T-helper 9 cell (primary cell): Measurements from ENCODE around the gene DLL1.

Experiments used
- DNase-seq: peaks from one replicate; pipeline ENCODE4 v3.0.0-alpha.2; 2020

Gene DLL1

DNA sequence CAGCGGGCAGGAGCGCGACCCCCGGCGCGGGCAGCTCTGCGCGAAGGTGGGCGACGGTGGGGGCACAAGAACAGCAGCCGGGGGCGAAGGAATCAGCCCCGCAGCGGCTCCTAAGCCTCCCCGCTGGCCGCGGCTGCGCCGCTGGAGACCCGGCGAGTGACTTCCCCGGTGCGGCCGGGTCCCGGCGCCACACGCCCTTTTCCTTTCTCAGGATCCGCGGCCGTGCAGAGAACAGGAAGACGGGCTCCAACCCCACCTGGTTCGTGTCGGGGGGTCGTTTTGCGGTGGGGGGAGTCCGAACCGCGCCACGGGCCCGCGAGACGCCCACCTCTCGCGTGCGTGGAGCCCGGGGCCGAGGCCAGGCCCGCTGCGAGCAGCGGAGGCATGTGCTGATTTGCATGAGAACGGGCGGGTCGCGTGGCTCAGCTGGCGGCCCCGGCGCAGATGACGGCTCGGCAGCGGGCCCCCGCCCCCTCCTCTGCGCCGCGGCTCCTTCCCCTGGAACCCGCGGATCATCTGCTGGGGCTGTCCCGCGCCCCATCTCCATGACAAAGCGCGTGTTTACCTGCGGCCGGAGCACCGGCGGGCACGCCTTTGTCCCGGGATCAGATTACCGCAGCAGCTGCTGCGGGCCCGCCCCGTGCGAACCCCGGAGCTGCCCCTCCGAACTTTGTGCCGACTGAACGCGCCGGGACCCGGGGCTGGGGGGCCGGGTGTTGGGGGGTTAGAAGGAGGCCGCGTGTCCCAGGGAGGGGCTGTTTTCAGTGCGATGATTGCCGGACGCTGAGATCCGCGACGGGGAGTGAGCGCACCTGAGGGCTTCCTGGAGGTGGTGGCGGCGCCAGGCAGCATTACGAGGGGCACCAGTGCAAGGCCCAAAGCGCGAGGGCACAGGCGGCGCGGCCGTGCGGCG, 4.9 kb upstream of the DLL1 start:
- no peak for DNase-seq

DNA sequence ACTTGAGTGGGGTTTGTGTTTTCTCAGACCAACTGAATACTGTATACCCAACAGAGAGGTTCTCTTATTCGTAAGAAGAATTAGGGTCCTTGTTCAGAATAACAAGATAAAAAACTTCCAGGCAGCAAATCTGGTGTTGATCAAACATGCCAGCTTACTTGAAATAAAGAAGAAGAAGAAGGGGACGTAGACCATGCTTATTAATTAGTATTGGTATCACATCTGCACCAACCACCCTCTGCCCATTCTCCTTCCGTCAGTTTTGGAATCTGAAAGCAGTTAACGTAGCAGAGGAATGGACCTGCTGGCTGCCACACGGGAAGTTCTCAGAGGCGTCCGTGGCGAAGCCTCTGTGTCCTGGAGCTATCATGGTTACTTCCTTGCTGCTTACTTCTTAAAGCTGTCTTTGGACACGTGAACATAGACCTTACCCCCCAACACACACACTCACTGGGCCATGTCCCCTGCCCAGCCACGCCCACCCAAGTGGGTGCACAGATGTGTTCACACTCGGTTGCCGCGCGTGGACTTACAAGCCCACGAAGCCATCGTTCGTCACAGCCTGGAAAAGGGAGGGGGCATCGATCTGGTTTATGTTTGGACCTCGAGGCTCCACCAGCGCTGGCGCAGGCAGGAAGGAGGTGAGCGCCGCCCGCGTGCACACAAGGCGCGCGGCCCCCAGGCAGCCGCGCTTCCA, 4.1 kb upstream of the DLL1 start:
- no peak for DNase-seq

DNA sequence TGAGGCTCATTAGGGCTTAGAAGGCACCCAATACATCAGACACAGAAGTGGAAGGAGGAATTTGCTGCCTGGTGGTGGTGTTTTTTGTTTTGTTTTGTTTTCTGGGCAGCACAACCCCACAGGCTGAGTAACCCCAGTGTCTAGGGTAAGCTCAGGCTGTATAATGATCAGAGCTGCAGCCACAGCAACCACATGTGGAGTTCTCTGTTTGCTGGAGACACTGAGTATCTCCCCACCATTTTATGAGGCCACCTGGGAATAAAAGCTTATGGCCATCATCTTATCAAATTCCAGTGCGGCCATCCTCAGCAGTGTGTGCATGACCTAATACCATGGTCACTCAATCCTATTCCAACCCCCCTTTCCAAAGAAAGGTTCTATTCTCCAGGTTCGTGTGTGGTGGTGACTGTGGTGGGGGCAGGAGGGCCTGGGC, 3.4 kb upstream of the DLL1 start:
- DNase-seq = no peak

GRCh38 chr6:170293341-170294231, 2.7 kb upstream of the DLL1 start:
- DNase-seq = no peak

DNA sequence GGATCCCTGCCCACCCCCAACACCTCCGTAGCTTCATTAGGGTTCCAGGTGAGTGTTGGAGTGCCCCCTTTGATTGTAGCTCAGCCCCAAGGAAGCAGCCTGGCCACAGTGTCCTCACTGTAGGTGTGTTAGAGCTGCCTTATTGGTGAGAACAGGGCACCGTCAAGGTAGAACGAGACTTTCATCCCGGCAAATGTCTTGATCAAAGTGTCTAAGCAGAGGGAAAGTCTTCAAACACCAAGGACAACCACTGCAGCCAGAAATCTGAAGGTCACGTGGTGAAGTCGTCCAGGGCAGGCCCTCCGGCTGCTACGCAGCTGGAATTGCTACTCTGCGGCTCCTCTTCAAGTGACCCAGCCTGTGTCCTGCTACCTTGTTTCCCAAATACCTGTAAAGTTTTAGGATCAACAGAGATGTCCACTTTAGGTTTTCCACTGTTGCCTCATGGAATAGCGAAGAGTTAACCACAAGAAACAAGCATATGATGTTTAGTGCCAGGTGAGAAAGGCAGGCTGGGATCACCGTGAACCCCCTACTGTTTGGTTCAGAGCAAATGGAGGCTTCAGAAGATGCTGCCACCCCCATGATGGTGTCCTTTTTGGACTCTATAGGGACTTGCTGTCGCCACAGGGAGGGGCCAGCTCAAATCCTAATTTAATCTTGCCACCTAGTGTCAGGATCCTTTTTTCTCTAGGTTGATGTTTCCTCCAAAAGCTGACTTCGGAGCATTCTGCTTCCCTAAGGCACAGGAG, 1.7 kb upstream of the DLL1 start:
- no peak for DNase-seq

DNA sequence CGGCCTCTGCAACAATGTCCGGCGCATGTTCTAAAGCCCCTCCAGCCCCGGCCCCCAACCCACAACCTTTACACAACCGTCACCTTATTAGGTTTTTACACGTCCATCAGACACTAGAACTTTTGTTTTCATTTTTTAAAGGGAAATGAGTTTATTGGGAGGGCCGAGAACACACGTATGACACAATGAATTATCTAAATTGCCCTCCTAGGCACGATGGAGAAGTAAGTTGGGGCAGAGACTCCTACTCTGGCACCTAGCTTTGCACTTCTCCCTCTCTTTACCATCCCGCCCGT, 1.2 kb upstream of the DLL1 start:
- DNase-seq = no peak

DNA sequence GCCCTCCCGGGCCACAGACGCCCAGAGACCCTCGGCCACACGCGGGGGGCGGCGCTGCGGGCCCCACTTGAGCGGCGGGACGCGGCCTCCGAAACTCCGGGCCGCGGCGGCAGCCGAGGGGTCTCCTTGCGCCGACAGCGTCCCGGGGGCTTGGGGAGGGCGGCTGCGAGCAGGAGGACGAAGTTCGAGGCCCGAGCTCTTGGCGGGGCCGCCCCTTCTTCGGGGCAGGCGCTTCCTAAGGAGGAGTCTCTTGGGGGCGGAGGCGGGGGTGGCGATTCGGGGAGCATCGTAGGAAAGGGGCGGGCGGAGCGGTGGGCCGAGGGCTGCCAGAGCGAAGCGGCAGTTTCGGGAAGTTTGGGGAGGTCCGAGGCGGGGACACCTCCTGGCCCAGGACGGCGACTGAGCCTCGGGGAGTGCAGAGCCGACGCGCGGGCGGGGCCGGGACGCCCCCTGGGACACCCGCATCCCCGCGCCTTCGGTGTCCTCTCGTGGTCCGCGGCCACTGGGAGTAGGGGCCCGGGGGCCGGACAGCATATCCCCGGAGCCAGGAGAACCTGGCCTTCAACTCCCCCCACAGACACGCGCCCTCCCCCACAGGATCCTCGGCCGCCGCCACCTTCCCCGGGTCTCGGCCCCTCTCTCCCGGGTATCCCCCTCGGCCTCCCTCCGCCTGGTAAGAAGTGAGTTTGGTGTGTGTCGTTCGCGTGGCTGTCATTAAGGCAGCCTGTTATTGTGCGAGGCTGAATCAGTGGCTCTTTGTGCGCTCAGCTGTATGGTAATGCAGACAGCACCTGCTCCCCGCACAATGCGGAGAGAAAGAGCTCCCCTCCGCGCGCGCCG, 613 bp upstream of the DLL1 start:
- DNase-seq = no peak

GRCh38 chr6:170289951-170290295, 955 bp downstream of the DLL1 start:
- DNase-seq = no peak

- no peak for DNase-seq
Observed at GRCh38 chr6:170289180-170289931, 1.5 kb downstream of the DLL1 start.

GRCh38 chr6:170288852-170289179, 2.1 kb downstream of the DLL1 start:
- no peak for DNase-seq

GRCh38 chr6:170288091-170288631, 2.7 kb downstream of the DLL1 start:
- no peak for DNase-seq

GRCh38 chr6:170287371-170287876, 3.5 kb downstream of the DLL1 start:
- no peak for DNase-seq

DNA sequence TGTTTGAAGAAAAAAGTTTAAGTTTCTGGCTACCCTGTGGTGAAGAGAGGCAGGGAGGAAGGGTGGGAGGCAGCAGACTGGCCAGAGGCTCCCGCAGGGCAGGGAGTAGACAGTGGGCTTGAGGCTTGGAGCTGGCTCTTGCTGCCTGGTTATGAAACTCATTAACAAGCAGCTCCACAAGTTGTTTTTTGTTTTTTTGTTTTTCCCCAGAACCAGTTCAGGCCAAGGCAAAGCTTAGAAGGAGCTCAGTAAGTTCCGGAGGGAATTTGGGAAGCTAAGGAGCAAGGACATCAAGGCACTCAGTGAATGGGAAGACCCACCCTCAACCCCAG, 4.0 kb downstream of the DLL1 start:
- DNase-seq = no peak

DNA sequence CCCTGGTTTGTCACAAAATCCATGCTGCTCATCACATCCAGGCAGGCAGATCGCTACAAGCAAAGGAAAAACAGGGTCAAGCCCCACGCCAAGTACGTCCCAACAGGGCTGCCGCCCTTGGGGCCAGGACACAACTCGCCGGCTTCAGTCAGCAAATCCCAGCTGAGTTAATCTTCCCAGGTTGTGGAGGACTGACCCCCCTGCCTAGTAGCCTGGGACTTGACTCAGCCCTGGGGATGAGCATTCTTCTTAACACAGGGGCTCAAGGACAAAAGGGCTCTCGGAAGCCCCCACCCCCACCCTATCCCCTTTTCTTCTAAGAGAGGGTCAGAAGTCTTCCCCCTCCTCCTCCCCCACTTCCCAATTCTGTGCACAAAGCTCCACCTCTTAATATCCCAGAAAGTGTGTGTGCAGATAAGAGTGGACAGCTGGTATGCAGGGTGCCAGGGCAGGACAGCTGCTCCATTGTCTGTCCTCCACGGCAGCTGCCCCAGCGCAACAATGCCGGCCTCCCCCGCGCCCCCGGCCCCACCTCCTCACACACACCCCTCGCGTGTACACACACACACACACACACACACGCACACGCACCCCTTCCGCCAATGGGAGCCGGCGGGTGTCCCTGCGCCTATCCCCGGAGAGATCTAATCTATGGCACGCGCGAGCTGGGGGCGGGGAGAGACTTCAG, 4.5 kb downstream of the DLL1 start:
- DNase-seq = no peak

DNA sequence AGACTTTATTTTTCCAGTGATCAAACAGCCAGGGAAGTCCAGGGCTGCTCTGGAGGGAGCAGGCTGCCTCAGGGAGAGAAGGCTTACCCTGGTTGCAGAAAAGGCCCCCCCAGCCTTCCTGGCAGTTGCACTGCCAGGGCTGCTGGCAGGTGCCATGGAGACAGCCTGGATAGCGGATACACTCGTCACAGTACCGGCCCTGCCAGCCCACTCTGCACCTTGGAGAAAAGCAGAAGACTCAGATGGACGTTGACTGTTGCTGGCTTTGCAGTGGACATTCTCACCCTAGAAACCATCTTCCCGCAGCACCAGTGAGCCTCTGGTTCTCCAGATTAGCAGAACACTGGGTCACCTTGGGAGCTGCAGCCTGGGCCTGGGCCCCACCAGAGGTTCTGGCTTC, 5.4 kb downstream of the DLL1 start:
- no peak for DNase-seq

GRCh38 chr6:170284866-170285469, 5.9 kb downstream of the DLL1 start:
- no peak for DNase-seq

DNA sequence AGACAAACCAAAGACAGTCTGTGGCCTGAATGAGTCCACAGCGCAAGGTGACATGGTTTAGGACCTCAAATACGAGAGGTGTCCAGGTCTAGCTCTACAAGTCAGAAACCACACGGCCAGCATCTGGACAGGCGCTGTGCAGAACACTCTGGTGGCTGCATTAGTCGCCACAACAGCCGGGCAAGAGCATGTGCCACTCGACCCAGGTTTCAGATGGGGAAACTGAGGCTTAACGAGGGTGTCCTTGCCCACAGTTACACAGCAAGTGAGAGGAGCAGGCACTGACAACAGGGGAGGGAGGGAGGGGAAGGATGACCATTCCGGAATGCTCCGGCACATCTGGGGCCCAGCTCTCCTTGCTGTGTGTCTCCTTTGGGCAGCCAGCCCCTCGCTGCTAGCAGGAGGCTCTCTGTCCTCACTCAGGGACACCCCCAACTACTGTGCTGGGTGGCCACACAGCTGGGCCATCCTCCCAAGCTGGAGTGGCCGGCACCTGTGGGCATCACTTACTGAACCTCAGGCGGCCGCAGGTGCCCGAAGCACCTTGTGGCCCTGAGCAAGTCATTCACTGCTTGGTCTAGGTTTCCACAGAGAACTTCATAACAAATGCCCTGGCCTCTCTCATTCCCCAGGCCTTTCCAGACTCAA, 6.6 kb downstream of the DLL1 start:
- no peak for DNase-seq

GRCh38 chr6:170283212-170284081, 7.4 kb downstream of the DLL1 start:
- DNase-seq = no peak
